GM12878 (cell line): ENCODE data around the gene ULK4. TPM values are rescaled to one million over a fixed set of nuclear protein-coding genes. Genes with fewer than 3 reads are reported as not detected.

Source experiments
- ATAC-seq: fragments of 200-7000 bp; cut with Tn5 transposase; 3 replicates; pipeline ENCODE4 v1.9.1; 2020; ENCODE audit warnings: mild to moderate bottlenecking, moderate library complexity
- BruUV-seq: library from RNA; stranded (reverse); fragments of 400-500 nt; replicated peaks from 2 replicates; lab custom pipeline; 2021; lab: Mats Ljungman, UMichigan
- CTCF ChIA-PET: fragments of 300-600 bp; sonication (Branson Sonifier 250); formaldehyde crosslinking; extraction: SDS; loops from one replicate; lab custom pipeline; 2021; ENCODE audit warnings: inconsistent platforms; lab: Yijun Ruan, JAX
- POLR2A ChIA-PET: fragments of 350-600 bp; formaldehyde crosslinking; extraction: SDS; loops from one replicate; lab custom pipeline; 2021; ENCODE audit warnings: inconsistent platforms; lab: Charles Lee
- RAD21 ChIA-PET: fragments of 300-600 bp; sonication (Branson Sonifier 250); formaldehyde crosslinking; loops from one replicate; lab custom pipeline; 2023; ENCODE audit warnings: antibody characterized with exemption; ENCODE audit not compliant: unreplicated experiment; lab: Charles Lee
- SMC1A ChIA-PET: fragments of 300-600 bp; sonication (Branson Sonifier 250); formaldehyde crosslinking; loops from one replicate; lab custom pipeline; 2023; ENCODE audit not compliant: unreplicated experiment, uncharacterized antibody; lab: Charles Lee
- DNase-seq: peaks from one replicate; pipeline ENCODE4 v3.0.0-alpha.2; 2011; ENCODE audit warnings: low read depth, low spot score
- FAIRE-seq: peaks from 3 replicates; lab custom pipeline; 2011; peaks lifted over from hg19 to GRCh38; lab: Jason Lieb, UNC
- H2AFZ ChIP-seq: 2 replicates; pipeline ENCODE4 v1.6.0; 2011; ENCODE audit warnings: low read depth, low read length, control low read depth; ENCODE audit not compliant: control insufficient read depth
- H3K27ac ChIP-seq: 2 replicates; pipeline ENCODE4 v1.5.1; 2011; ENCODE audit warnings: control low read depth; ENCODE audit not compliant: control insufficient read depth, insufficient read depth
- H3K27me3 ChIP-seq, 2 experiments: replicated peaks in 1 of 2; 2 replicates each; pipeline versions ENCODE4 v1.6.0 to v1.6.1; 2011; ENCODE audit warnings: low read length in 1 of 2; ENCODE audit not compliant: control insufficient read depth in 2 of 2, insufficient read depth in 2 of 2
- H3K36me3 ChIP-seq, 2 experiments: 2 replicates each; pipeline ENCODE4 v1.5.1; 2011; ENCODE audit warnings: low read length in 1 of 2; ENCODE audit not compliant: control insufficient read depth in 2 of 2, insufficient read depth in 2 of 2
- H3K4me1 ChIP-seq: 2 replicates; pipeline ENCODE4 v1.6.1; 2011; ENCODE audit warnings: mild to moderate bottlenecking, low read length, moderate library complexity, mixed read lengths; ENCODE audit not compliant: control insufficient read depth, insufficient read depth
- H3K4me2 ChIP-seq: 2 replicates; pipeline ENCODE4 v1.6.0; 2011; ENCODE audit warnings: control low read depth; ENCODE audit not compliant: control insufficient read depth, insufficient read depth
- H3K4me3 ChIP-seq: fragments of 200-600 bp; sonication (generic); 2 replicates; pipeline ENCODE4 v1.5.1; 2016
- H3K79me2 ChIP-seq: 2 replicates; pipeline ENCODE4 v1.6.0; 2011; ENCODE audit warnings: low read length; ENCODE audit not compliant: control insufficient read depth, insufficient read depth
- H3K9ac ChIP-seq: 2 replicates; pipeline ENCODE4 v1.8.0; 2011; ENCODE audit warnings: low read length, control low read depth, mixed read lengths; ENCODE audit not compliant: control insufficient read depth, insufficient read depth
- H3K9me3 ChIP-seq: replicated peaks from 3 replicates; pipeline ENCODE4 v1.5.1; 2011; ENCODE audit warnings: mild to moderate bottlenecking, low read length; ENCODE audit not compliant: control insufficient read depth, insufficient read depth
- H4K20me1 ChIP-seq: 2 replicates; pipeline ENCODE4 v1.6.0; 2011; ENCODE audit not compliant: control insufficient read depth, insufficient read depth
- CHD4 ChIP-seq: fragments of 200-600 bp; sonication (generic); IDR thresholded peaks from 2 replicates; pipeline ENCODE4 v1.6.1; 2016; ENCODE audit warnings: mild to moderate bottlenecking
- FOS ChIP-seq: IDR thresholded peaks from 3 replicates; pipeline ENCODE4 v1.6.1; 2011; ENCODE audit warnings: borderline replicate concordance; ENCODE audit not compliant: insufficient read length; ENCODE audit errors: extremely low read depth
- JUND ChIP-seq: IDR thresholded peaks from 2 replicates; pipeline ENCODE4 v1.6.1; 2012; ENCODE audit warnings: low read depth, mild to moderate bottlenecking, low read length, improper control_type of control experiment, moderate library complexity
- POLR2AphosphoS5 ChIP-seq: IDR thresholded peaks from 2 replicates; pipeline ENCODE4 v1.6.1; 2011; ENCODE audit warnings: mild to moderate bottlenecking, low read length, inconsistent platforms
- RFX5 ChIP-seq: IDR thresholded peaks from 2 replicates; pipeline ENCODE4 v1.6.1; 2011; ENCODE audit warnings: low read depth, low read length, improper control_type of control experiment
- WGBS: methylation state at CpG from one replicate; pipeline ENCODE4 v1.1.6; 2016; ENCODE audit warnings: low lambda C conversion rate; ENCODE audit not compliant: insufficient replicate concordance, insufficient coverage; ENCODE audit errors: missing lambda C conversion rate; 5-methylcytosine and 5-hydroxymethylcytosine counted together
- in situ Hi-C: fragments of 300-500 bp; cut with MboI; formaldehyde crosslinking; loops from 9 replicates; pipeline ENCODE4 v1.14.3; 2018; ENCODE audit warnings: mixed read lengths
- intact Hi-C: fragments of 100-400 bp; cut with micrococcal nuclease; formaldehyde crosslinking; loops from one replicate; pipeline ENCODE4 v1.14.2; 2022; ENCODE audit not compliant: unreplicated experiment
- polyA plus RNA-seq, 11 experiments: library from polyadenylated mRNA; depleted of rRNA in 4 of 11; unstranded in 6 of 11; stranded (reverse) in 5 of 11; fragments of >200 nt; fragmentation: Nextera tagmentation in 4 of 11; fragmentation: Illumina TruSeq in 1 of 11; extraction: Ambion mirVana in 4 of 11; extraction: Trizol in 1 of 11; gene quantifications; 1 replicate in 1 of 11; 2 replicates in 10 of 11; pipeline versions ENCODE4 v1.2.1 to v1.2.3, GENCODE V29; 2011 to 2016; ENCODE audit warnings: inconsistent platforms in 2 of 11, missing spikeins in 2 of 11, low read depth in 1 of 11
- total RNA-seq, 4 experiments: library from RNA; depleted of rRNA in 3 of 4; stranded (reverse); fragments of >200 nt in 3 of 4; fragmentation: Illumina TruSeq in 1 of 4; extraction: Trizol in 1 of 4; gene quantifications; 2 replicates each; pipeline versions ENCODE4 v1.2.1 to v1.2.3, GENCODE V29; 2013 to 2021
- TF ChIP-seq, protein P1 (sequence below): IDR thresholded peaks from 2 replicates; pipeline ENCODE4 v1.6.1; 2012; ENCODE audit warnings: low read depth, low read length, improper control_type of control experiment

ULK4 gene
- total and polyA plus RNA-seq, 10 of the 15 experiments (the other 5 are each of a cell fraction or from before 2014, with no cell fraction given) = 3.5 to 7.6 (median 6.3) TPM

DNA sequence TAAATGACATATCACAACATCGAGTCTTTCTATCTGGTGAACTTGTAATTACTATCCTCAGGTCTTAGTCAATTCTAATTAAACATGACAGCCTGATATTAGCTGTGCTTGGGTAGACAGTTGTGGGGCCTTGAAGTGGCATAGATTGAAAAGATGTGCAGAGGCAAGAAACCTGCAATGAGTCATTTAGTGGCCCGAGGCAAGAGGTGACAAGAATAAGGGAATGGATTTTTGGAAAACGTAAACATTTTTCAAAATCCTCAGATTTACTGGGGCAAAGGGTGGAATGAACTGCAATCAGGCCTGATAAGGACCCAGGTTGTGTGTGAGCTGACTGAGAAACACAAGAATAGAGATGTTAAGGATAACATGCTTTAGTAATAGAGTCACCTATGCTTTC lies 29.5 kb upstream of the ULK4 start (continued):
- TF ChIP-seq, protein P1, sequence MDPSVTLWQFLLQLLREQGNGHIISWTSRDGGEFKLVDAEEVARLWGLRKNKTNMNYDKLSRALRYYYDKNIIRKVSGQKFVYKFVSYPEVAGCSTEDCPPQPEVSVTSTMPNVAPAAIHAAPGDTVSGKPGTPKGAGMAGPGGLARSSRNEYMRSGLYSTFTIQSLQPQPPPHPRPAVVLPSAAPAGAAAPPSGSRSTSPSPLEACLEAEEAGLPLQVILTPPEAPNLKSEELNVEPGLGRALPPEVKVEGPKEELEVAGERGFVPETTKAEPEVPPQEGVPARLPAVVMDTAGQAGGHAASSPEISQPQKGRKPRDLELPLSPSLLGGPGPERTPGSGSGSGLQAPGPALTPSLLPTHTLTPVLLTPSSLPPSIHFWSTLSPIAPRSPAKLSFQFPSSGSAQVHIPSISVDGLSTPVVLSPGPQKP = no peak

DNA sequence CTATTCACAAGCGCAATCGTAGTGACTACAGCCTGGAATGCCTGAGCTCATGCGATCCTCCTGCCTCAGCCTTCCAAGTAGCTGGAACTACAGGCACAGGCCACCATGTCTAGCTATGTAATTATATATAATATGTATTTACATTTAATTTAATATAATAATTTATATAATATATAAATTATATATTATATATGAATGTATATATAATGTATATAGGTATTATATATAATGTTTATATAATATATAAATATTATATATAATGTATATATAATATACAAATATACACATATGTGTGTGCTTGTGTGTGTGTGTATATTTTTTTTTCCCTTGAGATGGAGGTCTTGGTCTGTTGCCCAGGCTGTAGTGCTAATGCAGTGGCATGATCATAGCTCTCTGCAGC lies 27.6 kb upstream of the ULK4 start:
- in situ Hi-C loops (no loop called here), intact Hi-C loops (no loop called here)
- BruUV-seq = no TSS peak
- no peaks in the 10 kb centered on the region for H3K79me2 ChIP-seq
- TF ChIP-seq POLR2AphosphoS5 (no peak), CHD4 (no peak), RFX5 (no peak), FOS (no peak), JUND (no peak)
- no peak overlapping the region for H2AFZ ChIP-seq
- no peaks in the 10 kb centered on the region for H3K36me3 ChIP-seq
- ChIA-PET POLR2A (no interaction called here), SMC1A (interaction anchor here (1.9 kb wide), 1 partner anchor 9 kb away, joined by 6 read pairs; no protein-coding TSS in a partner anchor), RAD21 (no interaction called here), CTCF (interaction anchor here (0.6 to 1.2 kb wide), 2 partner anchors 31 to 110 kb away, joined by 3 to 4 read pairs; no protein-coding TSS in a partner anchor)
- no peak overlapping the region for H3K4me3 ChIP-seq
- H3K4me2 ChIP-seq = no peak overlapping the region
- no peaks in the 10 kb centered on the region for H4K20me1 ChIP-seq
- no peak overlapping the region for H3K27ac ChIP-seq
- 97% methylated on average over 3 of the region's 3 CpGs for WGBS
- no peak overlapping the region for H3K9ac ChIP-seq
- DNase-seq (no peak), FAIRE-seq (no peak), ATAC-seq (no peak)
- no peaks in the 10 kb centered on the region for H3K27me3 ChIP-seq
- H3K9me3 ChIP-seq = no peaks in the 10 kb centered on the region
- no peaks in the 10 kb centered on the region for H3K4me1 ChIP-seq
